ENCODE data around the gene SRRM2. TPM values are rescaled to one million over a fixed set of nuclear protein-coding genes. Genes with fewer than 3 reads are reported as not detected.

The SRRM2 gene
- total and polyA plus RNA-seq, 9 donors, result 103 to 610 (median 507) TPM

GRCh38 chr16:2779978-2780898 lies 27.8 kb downstream of the SRRM2 start:
- Histone ChIP-seq H3K4me3 (ENCODE audit: low read length) (no peak overlapping the region), H3K27me3 (ENCODE audit: control insufficient read depth, insufficient read depth, low read length) (peaks cover 27% of the 10 kb centered on the region), H3K9me3 (replicated peaks; ENCODE audit: control insufficient read depth, low read depth, low read length) (no peaks in the 10 kb centered on the region), H3K36me3 (ENCODE audit: control insufficient read depth, insufficient read depth, low read length) (peaks cover 5% of the 10 kb centered on the region), H3K27ac (ENCODE audit: low read length) (no peak overlapping the region), H3K4me1 (ENCODE audit: control insufficient read depth, insufficient read depth, low read length) (peaks cover 28% of the 10 kb centered on the region)
- no peak for DNase-seq
- WGBS (ENCODE audit: insufficient coverage), result 57% methylated on average over 8 of the region's 17 CpGs

- H3K27ac ChIP-seq (ENCODE audit: low read length), result no peak overlapping the region
- WGBS (ENCODE audit: insufficient coverage), result 75% methylated on average over 16 of the region's 20 CpGs
- no peak for DNase-seq
- no peaks in the 10 kb centered on the region for H3K36me3 ChIP-seq (ENCODE audit: control insufficient read depth, insufficient read depth, low read length)
- H3K9me3 ChIP-seq (replicated peaks; ENCODE audit: control insufficient read depth, low read depth, low read length), result no peaks in the 10 kb centered on the region
- no peak overlapping the region for H3K4me3 ChIP-seq (ENCODE audit: low read length)
- peaks cover 15% of the 10 kb centered on the region for H3K4me1 ChIP-seq (ENCODE audit: control insufficient read depth, insufficient read depth, low read length)
- H3K27me3 ChIP-seq (ENCODE audit: control insufficient read depth, insufficient read depth, low read length), result peaks cover 45% of the 10 kb centered on the region
These were observed 30.3 kb downstream of the SRRM2 start for GRCh38 chr16:2782583-2783351.

- Histone ChIP-seq H3K36me3 (ENCODE audit: control insufficient read depth, insufficient read depth, low read length) (no peaks in the 10 kb centered on the region), H3K4me1 (ENCODE audit: control insufficient read depth, insufficient read depth, low read length) (peaks cover 6% of the 10 kb centered on the region), H3K27me3 (ENCODE audit: control insufficient read depth, insufficient read depth, low read length) (peaks cover 50% of the 10 kb centered on the region), H3K27ac (ENCODE audit: low read length) (no peak overlapping the region), H3K4me3 (ENCODE audit: low read length) (no peak overlapping the region), H3K9me3 (replicated peaks; ENCODE audit: control insufficient read depth, low read depth, low read length) (no peaks in the 10 kb centered on the region)
- DNase-seq, result no peak
- 78% methylated on average over 12 of the region's 15 CpGs for WGBS (ENCODE audit: insufficient coverage)
These were observed 31.3 kb downstream of the SRRM2 start for GRCh38 chr16:2783581-2784357.

GRCh38 chr16:2784358-2785100 lies 32.1 kb downstream of the SRRM2 start:
- H3K27ac ChIP-seq (ENCODE audit: low read length), result no peak overlapping the region
- no peak overlapping the region for H3K4me3 ChIP-seq (ENCODE audit: low read length)
- no peaks in the 10 kb centered on the region for H3K36me3 ChIP-seq (ENCODE audit: control insufficient read depth, insufficient read depth, low read length)
- peaks cover 57% of the 10 kb centered on the region for H3K27me3 ChIP-seq (ENCODE audit: control insufficient read depth, insufficient read depth, low read length)
- 48% methylated on average over 15 of the region's 15 CpGs for WGBS (ENCODE audit: insufficient coverage)
- no peaks in the 10 kb centered on the region for H3K9me3 ChIP-seq (replicated peaks; ENCODE audit: control insufficient read depth, low read depth, low read length)
- no peak for DNase-seq
- H3K4me1 ChIP-seq (ENCODE audit: control insufficient read depth, insufficient read depth, low read length), result no peaks in the 10 kb centered on the region

- no peak for DNase-seq
- Histone ChIP-seq H3K4me1 (ENCODE audit: control insufficient read depth, insufficient read depth, low read length) (no peaks in the 10 kb centered on the region), H3K36me3 (ENCODE audit: control insufficient read depth, insufficient read depth, low read length) (no peaks in the 10 kb centered on the region), H3K9me3 (replicated peaks; ENCODE audit: control insufficient read depth, low read depth, low read length) (no peaks in the 10 kb centered on the region), H3K27me3 (ENCODE audit: control insufficient read depth, insufficient read depth, low read length) (peaks cover 64% of the 10 kb centered on the region), H3K4me3 (ENCODE audit: low read length) (no peak overlapping the region), H3K27ac (ENCODE audit: low read length) (no peak overlapping the region)
- 9% methylated on average over 70 of the region's 79 CpGs for WGBS (ENCODE audit: insufficient coverage)
These were observed 32.9 kb downstream of the SRRM2 start for GRCh38 chr16:2785101-2785991.

GRCh38 chr16:2786061-2786825 lies 33.8 kb downstream of the SRRM2 start:
- Histone ChIP-seq H3K36me3 (ENCODE audit: control insufficient read depth, insufficient read depth, low read length) (no peaks in the 10 kb centered on the region), H3K27me3 (ENCODE audit: control insufficient read depth, insufficient read depth, low read length) (peaks cover 73% of the 10 kb centered on the region), H3K4me3 (ENCODE audit: low read length) (no peak overlapping the region), H3K4me1 (ENCODE audit: control insufficient read depth, insufficient read depth, low read length) (no peaks in the 10 kb centered on the region), H3K27ac (ENCODE audit: low read length) (no peak overlapping the region), H3K9me3 (replicated peaks; ENCODE audit: control insufficient read depth, low read depth, low read length) (no peaks in the 10 kb centered on the region)
- DNase-seq, result no peak
- 44% methylated on average over 9 of the region's 15 CpGs for WGBS (ENCODE audit: insufficient coverage)

- no peaks in the 10 kb centered on the region for H3K9me3 ChIP-seq (replicated peaks; ENCODE audit: control insufficient read depth, low read depth, low read length)
- peaks cover 76% of the 10 kb centered on the region for H3K27me3 ChIP-seq (ENCODE audit: control insufficient read depth, insufficient read depth, low read length)
- no peak overlapping the region for H3K27ac ChIP-seq (ENCODE audit: low read length)
- H3K4me1 ChIP-seq (ENCODE audit: control insufficient read depth, insufficient read depth, low read length), result no peaks in the 10 kb centered on the region
- no peak for DNase-seq
- WGBS (ENCODE audit: insufficient coverage), result 36% methylated on average over 3 of the region's 3 CpGs
- H3K4me3 ChIP-seq (ENCODE audit: low read length), result no peak overlapping the region
- H3K36me3 ChIP-seq (ENCODE audit: control insufficient read depth, insufficient read depth, low read length), result no peaks in the 10 kb centered on the region
These were observed 34.4 kb downstream of the SRRM2 start for GRCh38 chr16:2786826-2787151.

GRCh38 chr16:2787406-2787805 lies 35.0 kb downstream of the SRRM2 start, which contains the start of gene PRSS33:
PRSS33 (minus strand) TSS chr16:2787560; CDS start chr16:2786547, 1,013 bp downstream.
- DNase-seq, result no peak
- no peaks in the 10 kb centered on the region for H3K4me1 ChIP-seq (ENCODE audit: control insufficient read depth, insufficient read depth, low read length)
- peaks cover 76% of the 10 kb centered on the region for H3K27me3 ChIP-seq (ENCODE audit: control insufficient read depth, insufficient read depth, low read length)
- H3K27ac ChIP-seq (ENCODE audit: low read length), result no peak within 1 kb of the TSS
- WGBS (ENCODE audit: insufficient coverage), result 23% methylated on average over 6 of the region's 10 CpGs
- no peaks in the 10 kb centered on the region for H3K9me3 ChIP-seq (replicated peaks; ENCODE audit: control insufficient read depth, low read depth, low read length)
- no peaks in the 10 kb centered on the region for H3K36me3 ChIP-seq (ENCODE audit: control insufficient read depth, insufficient read depth, low read length)
- no peak within 1 kb of the TSS for H3K4me3 ChIP-seq (ENCODE audit: low read length)
